ENCODE measurements around the gene FAM174A.
"Not testable (repeated sequence)": the region's sequence is repeated elsewhere in the genome, so short reads cannot be mapped to it uniquely, and the experiment has no call there.

Gene FAM174A

DNA sequence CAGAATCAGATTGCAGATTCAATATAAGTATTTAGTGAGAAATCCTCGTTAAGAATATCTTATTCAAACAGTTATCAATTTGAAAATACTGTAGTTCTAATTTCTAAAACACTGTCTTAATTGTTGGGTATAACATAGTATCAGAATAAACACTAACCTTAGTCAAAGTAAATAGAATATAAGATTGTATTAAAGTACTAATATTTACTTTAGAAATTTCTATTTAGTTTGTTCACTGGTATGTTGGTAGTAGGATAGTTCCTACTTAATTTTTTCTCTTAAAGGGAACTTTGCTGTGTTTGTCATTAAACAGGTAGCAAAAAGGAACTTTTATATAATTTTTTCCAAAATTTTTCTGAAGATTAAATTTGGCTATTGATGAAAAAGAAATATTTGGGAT is 42.3 kb downstream of the FAM174A start:
- Histone ChIP-seq H3K4me3 (ENCODE audit: low read depth in 1 of 2, low read length in 2 of 2) (no peak overlapping the region), H3K4me1 (ENCODE audit: insufficient read depth, low read length) (no peaks in the 10 kb centered on the region), H3K9me3 (ENCODE audit: low read length) (no peaks in the 10 kb centered on the region), H3K27me3 (ENCODE audit: control insufficient read depth in 1 of 2, insufficient read depth in 2 of 2, low read length in 2 of 2) (no peaks in the 10 kb centered on the region), H3K36me3 (ENCODE audit: insufficient read depth, low read length) (peaks cover 7% of the 10 kb centered on the region), H3K27ac (ENCODE audit: low read depth, low read length) (no peak overlapping the region), H3K9ac (ENCODE audit: low read length) (no peak overlapping the region)

DNA sequence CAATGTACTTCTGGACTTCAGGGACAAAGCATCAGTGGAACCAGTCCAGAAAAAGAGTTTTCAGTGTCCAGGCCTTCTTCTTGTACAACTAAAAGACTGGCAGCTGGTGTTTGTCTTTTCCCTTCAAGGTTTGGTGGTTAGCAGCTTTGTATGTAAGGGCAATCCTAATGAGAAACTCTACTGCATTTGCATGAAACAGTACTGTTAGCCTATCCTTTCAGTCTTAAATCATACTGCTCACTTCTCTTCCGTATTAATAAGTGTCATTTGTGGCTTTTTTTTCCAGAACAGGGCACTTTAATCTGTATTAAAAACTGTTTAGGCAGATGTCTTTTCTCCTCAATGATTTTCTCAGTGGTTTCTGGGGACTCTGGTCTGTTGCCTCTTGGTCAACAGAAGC is 48.9 kb downstream of the FAM174A start:
- H3K4me3 ChIP-seq (ENCODE audit: low read depth in 1 of 2, low read length in 2 of 2): no peak overlapping the region
- no peak overlapping the region for H3K9ac ChIP-seq (ENCODE audit: low read length)
- no peaks in the 10 kb centered on the region for H3K4me1 ChIP-seq (ENCODE audit: insufficient read depth, low read length)
- H3K27ac ChIP-seq (ENCODE audit: low read depth, low read length): no peak overlapping the region
- peaks cover 7% of the 10 kb centered on the region for H3K36me3 ChIP-seq (ENCODE audit: insufficient read depth, low read length)
- no peaks in the 10 kb centered on the region for H3K9me3 ChIP-seq (ENCODE audit: low read length)
- H3K27me3 ChIP-seq (ENCODE audit: control insufficient read depth in 1 of 2, insufficient read depth in 2 of 2, low read length in 2 of 2): no peaks in the 10 kb centered on the region

- Histone ChIP-seq H3K4me3 (ENCODE audit: low read depth in 1 of 2, low read length in 2 of 2) (no peak overlapping the region), H3K27ac (ENCODE audit: low read depth, low read length) (no peak overlapping the region), H3K4me1 (ENCODE audit: insufficient read depth, low read length) (no peaks in the 10 kb centered on the region), H3K9me3 (ENCODE audit: low read length) (no peaks in the 10 kb centered on the region), H3K9ac (ENCODE audit: low read length) (no peak overlapping the region), H3K27me3 (ENCODE audit: control insufficient read depth in 1 of 2, insufficient read depth in 2 of 2, low read length in 2 of 2) (no peaks in the 10 kb centered on the region), H3K36me3 (ENCODE audit: insufficient read depth, low read length) (peaks cover 7% of the 10 kb centered on the region)
Observed at GRCh38 chr5:100584889-100585288, 49.7 kb downstream of the FAM174A start.

- Histone ChIP-seq H3K27me3 (ENCODE audit: control insufficient read depth in 1 of 2, insufficient read depth in 2 of 2, low read length in 2 of 2) (no peaks in the 10 kb centered on the region), H3K4me1 (ENCODE audit: insufficient read depth, low read length) (no peaks in the 10 kb centered on the region), H3K9ac (ENCODE audit: low read length) (no peak overlapping the region), H3K27ac (ENCODE audit: low read depth, low read length) (no peak overlapping the region), H3K36me3 (ENCODE audit: insufficient read depth, low read length) (no peaks in the 10 kb centered on the region), H3K9me3 (ENCODE audit: low read length) (no peaks in the 10 kb centered on the region), H3K4me3 (ENCODE audit: low read depth in 1 of 2, low read length in 2 of 2) (no peak overlapping the region)
Observed at GRCh38 chr5:100590867-100591266, 55.7 kb downstream of the FAM174A start.

- Histone ChIP-seq H3K9ac (ENCODE audit: low read length) (no peak overlapping the region), H3K27me3 (ENCODE audit: control insufficient read depth in 1 of 2, insufficient read depth in 2 of 2, low read length in 2 of 2) (no peaks in the 10 kb centered on the region), H3K27ac (ENCODE audit: low read depth, low read length) (no peak overlapping the region), H3K4me1 (ENCODE audit: insufficient read depth, low read length) (no peaks in the 10 kb centered on the region), H3K4me3 (ENCODE audit: low read depth in 1 of 2, low read length in 2 of 2) (no peak overlapping the region), H3K36me3 (ENCODE audit: insufficient read depth, low read length) (no peaks in the 10 kb centered on the region), H3K9me3 (ENCODE audit: low read length) (no peaks in the 10 kb centered on the region)
Observed at GRCh38 chr5:100595152-100595811, 60.1 kb downstream of the FAM174A start.

DNA sequence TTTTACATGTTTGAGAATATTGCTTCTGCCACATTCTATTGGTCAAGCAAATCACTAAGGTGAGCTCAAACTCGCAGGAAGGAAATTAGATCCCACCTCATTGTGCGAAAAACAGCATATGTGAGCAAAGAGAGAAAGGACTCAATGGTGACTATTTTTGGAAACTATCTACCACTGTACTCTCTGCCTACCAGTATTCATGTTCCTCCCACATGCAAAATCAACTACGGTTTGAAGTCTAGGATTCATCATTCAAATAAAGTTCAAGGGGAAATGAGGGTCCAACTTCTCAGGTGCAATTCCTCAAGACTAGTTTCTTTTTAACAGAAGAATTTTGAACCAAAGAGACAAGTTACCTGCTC is 60.6 kb downstream of the FAM174A start:
- no peak overlapping the region for H3K27ac ChIP-seq (ENCODE audit: low read depth, low read length)
- no peak overlapping the region for H3K9ac ChIP-seq (ENCODE audit: low read length)
- H3K4me3 ChIP-seq (ENCODE audit: low read depth in 1 of 2, low read length in 2 of 2): no peak overlapping the region
- H3K36me3 ChIP-seq (ENCODE audit: insufficient read depth, low read length): no peaks in the 10 kb centered on the region
- H3K27me3 ChIP-seq (ENCODE audit: control insufficient read depth in 1 of 2, insufficient read depth in 2 of 2, low read length in 2 of 2): no peaks in the 10 kb centered on the region
- H3K4me1 ChIP-seq (ENCODE audit: insufficient read depth, low read length): no peaks in the 10 kb centered on the region
- no peaks in the 10 kb centered on the region for H3K9me3 ChIP-seq (ENCODE audit: low read length)

- no peaks in the 10 kb centered on the region for H3K27me3 ChIP-seq (ENCODE audit: control insufficient read depth in 1 of 2, insufficient read depth in 2 of 2, low read length in 2 of 2)
- H3K9me3 ChIP-seq (ENCODE audit: low read length): no peaks in the 10 kb centered on the region
- H3K36me3 ChIP-seq (ENCODE audit: insufficient read depth, low read length): no peaks in the 10 kb centered on the region
- no peaks in the 10 kb centered on the region for H3K4me1 ChIP-seq (ENCODE audit: insufficient read depth, low read length)
- H3K4me3 ChIP-seq (ENCODE audit: low read depth in 1 of 2, low read length in 2 of 2): no peak overlapping the region
- no peak overlapping the region for H3K27ac ChIP-seq (ENCODE audit: low read depth, low read length)
- H3K9ac ChIP-seq (ENCODE audit: low read length): no peak overlapping the region
Observed at GRCh38 chr5:100598446-100598845, 63.3 kb downstream of the FAM174A start.

DNA sequence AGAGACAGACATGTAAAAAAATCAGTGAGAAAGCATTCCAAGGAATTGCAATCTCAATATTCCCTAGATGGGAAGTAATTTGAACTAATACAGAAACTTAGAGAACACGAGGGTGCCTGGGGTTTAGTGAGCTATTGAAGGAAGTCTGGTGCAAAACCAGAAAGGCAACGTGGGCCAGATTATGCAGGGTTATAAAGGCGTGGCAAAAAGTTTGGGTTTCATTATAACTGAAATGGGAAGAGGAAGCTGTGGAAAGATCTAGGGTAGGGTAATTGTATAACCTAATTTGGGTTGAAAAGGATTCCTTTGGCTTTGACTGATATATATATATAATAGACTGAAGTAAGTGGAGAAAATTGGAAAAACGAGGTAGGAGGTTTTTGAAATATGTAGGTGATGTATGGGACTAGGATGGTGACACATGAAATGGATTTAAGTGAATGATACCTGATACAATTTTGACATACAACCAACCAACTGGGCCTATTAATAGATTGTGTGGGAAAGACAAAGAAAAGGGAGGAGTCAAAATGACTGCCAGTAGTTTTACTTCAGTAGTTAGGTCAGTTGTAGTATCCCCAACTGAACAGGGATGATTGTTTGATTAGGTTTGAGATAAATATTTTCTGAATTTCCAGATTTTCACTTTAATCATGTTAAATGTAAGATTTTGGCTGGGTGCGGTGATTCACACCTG is 65.3 kb downstream of the FAM174A start:
- no peak overlapping the region for H3K27ac ChIP-seq (ENCODE audit: low read depth, low read length)
- no peak overlapping the region for H3K4me3 ChIP-seq (ENCODE audit: low read depth in 1 of 2, low read length in 2 of 2)
- no peak overlapping the region for H3K9ac ChIP-seq (ENCODE audit: low read length)
- H3K9me3 ChIP-seq (ENCODE audit: low read length): no peaks in the 10 kb centered on the region
- no peaks in the 10 kb centered on the region for H3K36me3 ChIP-seq (ENCODE audit: insufficient read depth, low read length)
- H3K27me3 ChIP-seq (ENCODE audit: control insufficient read depth in 1 of 2, insufficient read depth in 2 of 2, low read length in 2 of 2): no peaks in the 10 kb centered on the region
- no peaks in the 10 kb centered on the region for H3K4me1 ChIP-seq (ENCODE audit: insufficient read depth, low read length)

GRCh38 chr5:100603141-100603540 is 68.0 kb downstream of the FAM174A start:
- Histone ChIP-seq H3K27ac (ENCODE audit: low read depth, low read length) (no peak overlapping the region), H3K36me3 (ENCODE audit: insufficient read depth, low read length) (no peaks in the 10 kb centered on the region), H3K4me1 (ENCODE audit: insufficient read depth, low read length) (no peaks in the 10 kb centered on the region), H3K9ac (ENCODE audit: low read length) (no peak overlapping the region), H3K27me3 (ENCODE audit: control insufficient read depth in 1 of 2, insufficient read depth in 2 of 2, low read length in 2 of 2) (no peaks in the 10 kb centered on the region), H3K9me3 (ENCODE audit: low read length) (no peaks in the 10 kb centered on the region), H3K4me3 (ENCODE audit: low read depth in 1 of 2, low read length in 2 of 2) (no peak overlapping the region)

DNA sequence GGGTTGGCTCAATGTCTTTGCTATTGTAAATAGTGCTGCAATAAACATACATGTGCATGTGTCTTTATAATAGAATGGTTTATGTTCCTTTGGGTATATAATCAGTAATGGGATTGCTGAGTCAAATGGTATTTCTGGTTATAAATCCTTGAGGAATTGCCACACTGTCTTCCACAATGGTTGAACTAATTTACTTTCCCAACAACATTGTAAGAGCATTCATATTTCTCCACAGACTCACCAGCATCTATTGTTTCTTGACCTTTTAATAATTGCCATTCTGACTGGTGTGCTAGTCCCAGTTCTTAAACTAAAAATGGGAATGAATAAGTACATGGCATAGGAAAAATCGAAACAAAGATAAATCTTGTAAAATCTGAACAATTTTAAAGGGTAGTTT is 68.8 kb downstream of the FAM174A start:
- not testable (repeated sequence) for H3K36me3 ChIP-seq (ENCODE audit: insufficient read depth, low read length); H3K9me3 ChIP-seq (ENCODE audit: low read length); H3K9ac ChIP-seq (ENCODE audit: low read length); H3K4me3 ChIP-seq (ENCODE audit: low read depth in 1 of 2, low read length in 2 of 2); H3K27me3 ChIP-seq (ENCODE audit: control insufficient read depth in 1 of 2, insufficient read depth in 2 of 2, low read length in 2 of 2); H3K4me1 ChIP-seq (ENCODE audit: insufficient read depth, low read length); H3K27ac ChIP-seq (ENCODE audit: low read depth, low read length)

- Histone ChIP-seq H3K4me3 (ENCODE audit: low read depth in 1 of 2, low read length in 2 of 2) (no peak overlapping the region), H3K9ac (ENCODE audit: low read length) (no peak overlapping the region), H3K27ac (ENCODE audit: low read depth, low read length) (no peak overlapping the region), H3K36me3 (ENCODE audit: insufficient read depth, low read length) (no peaks in the 10 kb centered on the region), H3K9me3 (ENCODE audit: low read length) (no peaks in the 10 kb centered on the region), H3K27me3 (ENCODE audit: control insufficient read depth in 1 of 2, insufficient read depth in 2 of 2, low read length in 2 of 2) (no peaks in the 10 kb centered on the region), H3K4me1 (ENCODE audit: insufficient read depth, low read length) (no peaks in the 10 kb centered on the region)
Observed at GRCh38 chr5:100609594-100609993, 74.4 kb downstream of the FAM174A start.

DNA sequence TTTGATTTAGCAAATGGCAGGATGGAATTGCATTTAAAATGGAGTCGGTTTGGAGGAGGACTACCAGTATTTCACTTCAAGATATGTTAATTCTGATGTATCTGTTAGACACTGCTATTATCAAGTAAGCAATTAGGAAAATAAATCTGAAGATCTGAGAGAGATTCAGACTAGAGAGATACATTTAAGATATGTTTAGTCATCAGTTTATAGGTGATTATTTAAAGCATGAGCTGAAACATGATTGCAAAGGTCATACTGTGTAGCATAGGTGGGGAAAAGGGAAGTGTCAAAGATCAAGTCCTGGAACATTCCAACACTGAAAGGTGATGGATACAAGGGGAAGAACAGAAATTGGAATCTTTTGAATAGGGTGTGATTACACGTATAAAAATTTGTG is 79.1 kb downstream of the FAM174A start:
- no peak overlapping the region for H3K27ac ChIP-seq (ENCODE audit: low read depth, low read length)
- no peaks in the 10 kb centered on the region for H3K4me1 ChIP-seq (ENCODE audit: insufficient read depth, low read length)
- H3K9me3 ChIP-seq (ENCODE audit: low read length): no peaks in the 10 kb centered on the region
- no peak overlapping the region for H3K9ac ChIP-seq (ENCODE audit: low read length)
- no peaks in the 10 kb centered on the region for H3K27me3 ChIP-seq (ENCODE audit: control insufficient read depth in 1 of 2, insufficient read depth in 2 of 2, low read length in 2 of 2)
- no peaks in the 10 kb centered on the region for H3K36me3 ChIP-seq (ENCODE audit: insufficient read depth, low read length)
- H3K4me3 ChIP-seq (ENCODE audit: low read depth in 1 of 2, low read length in 2 of 2): no peak overlapping the region
